ENCODE data around the gene CPA5.

CPA5 gene

GRCh38 chr7:130333832-130334231, 10.8 kb upstream of the CPA5 start:
- no peak for DNase-seq

- no peak for DNase-seq
Observed at GRCh38 chr7:130334274-130334673, 10.3 kb upstream of the CPA5 start.

GRCh38 chr7:130337410-130337971, 7.1 kb upstream of the CPA5 start:
- no peak for DNase-seq

GRCh38 chr7:130338233-130338632, 6.4 kb upstream of the CPA5 start:
- no peak for DNase-seq

- DNase-seq, result no peak
Observed at GRCh38 chr7:130341882-130342281, 2.7 kb upstream of the CPA5 start.

GRCh38 chr7:130342701-130343380, 1.8 kb upstream of the CPA5 start:
- DNase-seq, result no peak

- no peak for DNase-seq
Observed at GRCh38 chr7:130345136-130345535, 520 bp downstream of the CPA5 start.

GRCh38 chr7:130345725-130346124, 1.1 kb downstream of the CPA5 start:
- DNase-seq, result no peak

- no peak for DNase-seq
Observed at GRCh38 chr7:130346177-130346905, 1.7 kb downstream of the CPA5 start.

- no peak for DNase-seq
Observed at GRCh38 chr7:130346941-130347340, 2.3 kb downstream of the CPA5 start.

GRCh38 chr7:130349911-130350782, 5.5 kb downstream of the CPA5 start:
- DNase-seq, result no peak

GRCh38 chr7:130350945-130351790, 6.6 kb downstream of the CPA5 start:
- DNase-seq, result no peak

- no peak for DNase-seq
Observed at GRCh38 chr7:130351791-130352090, 7.1 kb downstream of the CPA5 start.

GRCh38 chr7:130352194-130353074, 7.8 kb downstream of the CPA5 start:
- no peak for DNase-seq

- no peak for DNase-seq
Observed at GRCh38 chr7:130353196-130353595, 8.6 kb downstream of the CPA5 start.

- DNase-seq, result peak; percentile 43
Observed at GRCh38 chr7:130356121-130356875, 11.7 kb downstream of the CPA5 start.

- no peak for DNase-seq
Observed at GRCh38 chr7:130356876-130357611, 12.4 kb downstream of the CPA5 start.

GRCh38 chr7:130358471-130358870, 13.9 kb downstream of the CPA5 start:
- no peak for DNase-seq

GRCh38 chr7:130359276-130359857, 14.8 kb downstream of the CPA5 start:
- DNase-seq, result no peak

- DNase-seq, result no peak
Observed at GRCh38 chr7:130360518-130360917, 15.9 kb downstream of the CPA5 start.
